ENCODE data around the gene MVD.
A peak's percentile ranks its signal among the peaks of the same experiment; 100 is the strongest.

MVD gene

GRCh38 chr16:88622866-88623265 lies 40.0 kb downstream of the MVD start:
- no peaks in the 10 kb centered on the region for H3K9me3 ChIP-seq
- peaks cover 43% of the 10 kb centered on the region for H4K20me1 ChIP-seq
- H3K9ac ChIP-seq = no peak overlapping the region
- H3K4me1 ChIP-seq = peaks cover 62% of the 10 kb centered on the region
- no peaks in the 10 kb centered on the region for H3K27me3 ChIP-seq
- no peak overlapping the region for H3K27ac ChIP-seq
- no peak overlapping the region for H3K4me3 ChIP-seq
- peaks cover 91% of the 10 kb centered on the region for H3K36me3 ChIP-seq
- H3K4me2 ChIP-seq = no peak overlapping the region
- no peak for TF ChIP-seq Cebpa-rat (IDR thresholded peaks at IDR 0.05)

GRCh38 chr16:88622125-88622524 lies 40.8 kb downstream of the MVD start:
- no peaks in the 10 kb centered on the region for H3K9me3 ChIP-seq
- H3K27ac ChIP-seq = no peak overlapping the region
- H3K4me1 ChIP-seq = peaks cover 54% of the 10 kb centered on the region
- H3K4me2 ChIP-seq = no peak overlapping the region
- no peak overlapping the region for H3K4me3 ChIP-seq
- peaks cover 98% of the 10 kb centered on the region for H3K36me3 ChIP-seq
- no peaks in the 10 kb centered on the region for H3K27me3 ChIP-seq
- TF ChIP-seq Cebpa-rat (IDR thresholded peaks at IDR 0.05) = no peak
- H4K20me1 ChIP-seq = peaks cover 51% of the 10 kb centered on the region
- no peak overlapping the region for H3K9ac ChIP-seq

- no peak for TF ChIP-seq Cebpa-rat (IDR thresholded peaks at IDR 0.05)
- Histone ChIP-seq H3K4me3 (no peak overlapping the region), H3K36me3 (peaks cover 93% of the 10 kb centered on the region), H3K9me3 (no peaks in the 10 kb centered on the region), H4K20me1 (peaks cover 71% of the 10 kb centered on the region), H3K27ac (no peak overlapping the region), H3K27me3 (no peaks in the 10 kb centered on the region), H3K4me2 (peak overlapping the region; percentile 15; the same call in 1 of the 2 replicates), H3K4me1 (peaks cover 54% of the 10 kb centered on the region), H3K9ac (peak overlapping the region; percentile 30; the same call in 1 of the 2 replicates)
Measured at GRCh38 chr16:88619859-88620815, 42.8 kb downstream of the MVD start.

- Histone ChIP-seq H3K4me1 (peaks cover 54% of the 10 kb centered on the region), H3K9ac (peak overlapping the region; percentile 30; the same call in 1 of the 2 replicates), H3K9me3 (no peaks in the 10 kb centered on the region), H3K4me3 (no peak overlapping the region), H3K27me3 (no peaks in the 10 kb centered on the region), H4K20me1 (peaks cover 71% of the 10 kb centered on the region), H3K36me3 (peaks cover 86% of the 10 kb centered on the region), H3K4me2 (peak overlapping the region; percentile 15; the same call in 1 of the 2 replicates), H3K27ac (peak overlapping the region; percentile 46)
- TF ChIP-seq Cebpa-rat (IDR thresholded peaks at IDR 0.05) = no peak
Measured at GRCh38 chr16:88618956-88619667, 43.8 kb downstream of the MVD start.

- Histone ChIP-seq H3K4me1 (peaks cover 59% of the 10 kb centered on the region), H3K27ac (no peak overlapping the region), H3K27me3 (no peaks in the 10 kb centered on the region), H3K4me2 (no peak overlapping the region), H3K9ac (no peak overlapping the region), H3K9me3 (no peaks in the 10 kb centered on the region), H3K4me3 (no peak overlapping the region), H3K36me3 (peaks cover 86% of the 10 kb centered on the region), H4K20me1 (peaks cover 77% of the 10 kb centered on the region)
- TF ChIP-seq Cebpa-rat (IDR thresholded peaks at IDR 0.05) = no peak
Measured at GRCh38 chr16:88618182-88618955, 44.5 kb downstream of the MVD start.

- Histone ChIP-seq H3K9me3 (no peaks in the 10 kb centered on the region), H4K20me1 (peaks cover 86% of the 10 kb centered on the region)
Measured at GRCh38 chr16:88617268-88618031, 45.4 kb downstream of the MVD start.

GRCh38 chr16:88616736-88617135 lies 46.2 kb downstream of the MVD start:
- H3K4me1 ChIP-seq = peaks cover 67% of the 10 kb centered on the region
- H4K20me1 ChIP-seq = peaks cover 92% of the 10 kb centered on the region
- no peaks in the 10 kb centered on the region for H3K9me3 ChIP-seq
- no peak for TF ChIP-seq Cebpa-rat (IDR thresholded peaks at IDR 0.05)
- H3K4me3 ChIP-seq = no peak overlapping the region
- no peak overlapping the region for H3K9ac ChIP-seq
- peaks cover 86% of the 10 kb centered on the region for H3K36me3 ChIP-seq
- H3K27ac ChIP-seq = no peak overlapping the region
- H3K27me3 ChIP-seq = no peaks in the 10 kb centered on the region
- H3K4me2 ChIP-seq = peak overlapping the region; percentile 86; the same call in 1 of the 2 replicates

More at GRCh38 chr16:88617268-88618031, 45.4 kb downstream of the MVD start:
- Histone ChIP-seq H3K27ac (no peak overlapping the region), H3K4me2 (no peak overlapping the region), H3K4me1 (peaks cover 67% of the 10 kb centered on the region), H3K9ac (no peak overlapping the region), H3K27me3 (no peaks in the 10 kb centered on the region), H3K4me3 (no peak overlapping the region), H3K36me3 (peaks cover 86% of the 10 kb centered on the region)
- no peak for TF ChIP-seq Cebpa-rat (IDR thresholded peaks at IDR 0.05)

GRCh38 chr16:88616320-88616719 lies 46.6 kb downstream of the MVD start:
- TF ChIP-seq Cebpa-rat (IDR thresholded peaks at IDR 0.05) = no peak
- Histone ChIP-seq H3K4me3 (no peak overlapping the region), H3K4me1 (peaks cover 67% of the 10 kb centered on the region), H4K20me1 (peaks cover 96% of the 10 kb centered on the region), H3K27ac (peak overlapping the region; percentile 67), H3K36me3 (peaks cover 86% of the 10 kb centered on the region), H3K9me3 (no peaks in the 10 kb centered on the region), H3K4me2 (peak overlapping the region; percentile 86), H3K9ac (peak overlapping the region; percentile 53), H3K27me3 (no peaks in the 10 kb centered on the region)
